CD8-positive, alpha-beta memory T cell (primary cell): ENCODE data around the gene ZFP3. TPM values are rescaled to one million over a fixed set of nuclear protein-coding genes. Genes with fewer than 3 reads are reported as not detected.
A peak's percentile ranks its signal among the peaks of the same experiment; 100 is the strongest.

Experiments used
- CTCF ChIA-PET: fragments of 350-600 bp; sonication (Branson Sonifier 250); formaldehyde crosslinking; loops from one replicate; lab custom pipeline; 2021; ENCODE audit warnings: antibody characterized with exemption; lab: Charles Lee
- POLR2A ChIA-PET: fragments of 350-600 bp; sonication (Branson Sonifier 250); formaldehyde crosslinking; loops from one replicate; lab custom pipeline; 2021; ENCODE audit warnings: antibody characterized with exemption; lab: Charles Lee
- DNase-seq, 5 donors: peaks; one replicate each; pipeline versions ENCODE4 v3.0.0 to v3.0.0-alpha.2; 2020 to 2022; ENCODE audit warnings: mixed read lengths in 1 of 5
- H3K27ac ChIP-seq: one replicate; pipeline ENCODE4 v1.7.0; 2013; ENCODE audit warnings: low read depth, mild to moderate bottlenecking, low read length, moderate library complexity
- H3K27me3 ChIP-seq: 2 replicates; pipeline ENCODE4 v1.7.0; 2013; ENCODE audit warnings: low read length, mild to moderate bottlenecking; ENCODE audit not compliant: insufficient read depth, poor library complexity, severe bottlenecking
- H3K36me3 ChIP-seq: 2 replicates; pipeline ENCODE4 v1.7.0; 2013; ENCODE audit warnings: mild to moderate bottlenecking, low read length, moderate library complexity; ENCODE audit not compliant: insufficient read depth
- H3K4me1 ChIP-seq: 2 replicates; pipeline ENCODE4 v1.7.0; 2013; ENCODE audit warnings: mild to moderate bottlenecking, low read length, moderate library complexity; ENCODE audit not compliant: insufficient read depth
- H3K4me3 ChIP-seq: 2 replicates; pipeline ENCODE4 v1.7.0; 2013; ENCODE audit warnings: mild to moderate bottlenecking, low read length
- H3K9me3 ChIP-seq: 2 replicates; pipeline ENCODE4 v1.7.0; 2013; ENCODE audit warnings: mild to moderate bottlenecking, low read length
- H3K27ac Mint-ChIP-seq, 8 donors: one replicate each; pipeline ENCODE4 v1.8.0; 2020 to 2021; ENCODE audit warnings: mixed read lengths in 8 of 8, mild to moderate bottlenecking in 6 of 8, inconsistent platforms in 3 of 8, moderate library complexity in 3 of 8
- H3K27me3 Mint-ChIP-seq, 2 donors: one replicate each; pipeline ENCODE4 v1.8.0; 2020 to 2021; ENCODE audit warnings: mixed read lengths in 2 of 2, mild to moderate bottlenecking in 1 of 2, moderate library complexity in 1 of 2
- H3K36me3 Mint-ChIP-seq, 3 donors: one replicate each; pipeline ENCODE4 v1.8.0; 2020 to 2021; ENCODE audit warnings: mixed read lengths in 3 of 3, inconsistent platforms in 1 of 3, mild to moderate bottlenecking in 1 of 3
- H3K4me1 Mint-ChIP-seq, 3 donors: one replicate each; pipeline ENCODE4 v1.8.0; 2020 to 2021; ENCODE audit warnings: mixed read lengths in 3 of 3, inconsistent platforms in 1 of 3, mild to moderate bottlenecking in 1 of 3
- H3K4me3 Mint-ChIP-seq, 7 donors: one replicate each; pipeline ENCODE4 v1.8.0; 2020 to 2021; ENCODE audit warnings: mixed read lengths in 7 of 7, mild to moderate bottlenecking in 6 of 7, moderate library complexity in 4 of 7, inconsistent platforms in 2 of 7
- H3K9me3 Mint-ChIP-seq, 5 donors: one replicate each; pipeline ENCODE4 v1.8.0; 2020 to 2022; ENCODE audit warnings: mixed read lengths in 5 of 5, mild to moderate bottlenecking in 3 of 5, moderate library complexity in 2 of 5, inconsistent platforms in 1 of 5
- polyA plus RNA-seq: library from polyadenylated mRNA; unstranded; fragments of 300-500 nt; fragmentation: Illumina TruSeq; gene quantifications from one replicate; pipeline ENCODE4 v1.2.3, GENCODE V29; 2021
- total RNA-seq, 2 experiments: library from RNA; stranded (reverse); gene quantifications; one replicate each; pipeline ENCODE4 v1.2.3, GENCODE V29; 2021

Gene ZFP3
- total and polyA plus RNA-seq, 3 experiments from 2014 or later, result 0.75 to 4.2 (median 3.7) TPM

DNA sequence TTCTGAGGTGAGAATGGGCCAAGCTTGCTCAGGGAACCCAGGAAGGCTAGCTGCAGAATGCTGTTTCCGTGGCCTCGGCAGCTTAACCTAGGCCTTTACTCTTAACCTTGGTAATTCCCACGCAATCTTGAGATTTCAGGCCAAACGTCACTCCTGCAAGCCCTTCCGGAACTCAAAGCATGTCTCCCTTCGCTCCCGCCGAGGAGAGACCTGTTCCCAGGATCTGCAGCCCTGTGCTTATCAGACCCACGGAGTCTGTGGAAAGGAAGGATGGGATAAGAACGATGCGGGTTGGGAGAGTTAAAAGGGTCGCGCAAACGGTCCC is 524 bp upstream of the ZFP3 start:
- peak overlapping the region; percentile 97 for H3K4me3 ChIP-seq
- Mint-ChIP-seq H3K36me3 (peaks cover 2 to 17% (median 7%) of the 10 kb centered on the region in 3 donors), H3K27me3 (peaks cover 0 to 1% of the 10 kb centered on the region in 2 donors), H3K27ac (peak overlapping the region in 7 of 8 donors; percentile 65 to 97 (median 90)), H3K4me3 (peak overlapping the region; percentile 88 to 97 (median 94)), H3K9me3 (peaks cover 0 to under 1% (median 0%) of the 10 kb centered on the region in 5 donors), H3K4me1 (peaks cover 24 to 38% (median 31%) of the 10 kb centered on the region in 3 donors)
- no peaks in the 10 kb centered on the region for H3K9me3 ChIP-seq
- CTCF ChIA-PET, result interaction anchor here (0.8 to 1.8 kb wide), 2 partner anchors 16 to 46 kb away, joined by 3 to 5 read pairs; no protein-coding TSS in a partner anchor
- no peak overlapping the region for H3K27ac ChIP-seq
- no peak for DNase-seq
- no peaks in the 10 kb centered on the region for H3K27me3 ChIP-seq
- H3K4me1 ChIP-seq, result peaks cover 9% of the 10 kb centered on the region
- POLR2A ChIA-PET, result interaction anchor here (1.0 kb wide), 1 partner anchor 138 kb away, joined by 3 read pairs; the partner anchor contains the start of genes RNF167 and SLC25A11
- H3K36me3 ChIP-seq, result no peaks in the 10 kb centered on the region

DNA sequence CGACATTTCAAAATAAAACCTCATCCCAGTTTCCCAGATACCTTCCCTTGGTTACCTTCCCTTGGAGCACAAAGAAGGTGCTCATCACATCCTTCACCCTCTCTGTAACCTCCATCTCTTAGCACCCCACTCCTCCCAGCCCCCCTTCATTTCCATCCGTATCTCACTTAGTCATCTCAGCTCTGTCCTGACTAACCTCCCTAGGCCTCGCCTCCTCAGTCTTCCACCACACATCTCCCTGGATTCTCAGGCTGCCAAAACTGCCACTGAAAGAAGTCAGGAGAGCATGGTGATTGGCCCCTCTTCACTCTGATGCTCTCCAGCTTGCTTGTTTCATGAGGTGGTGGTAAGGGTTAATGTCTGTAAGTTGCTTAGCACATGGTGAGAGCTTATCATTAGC is 2.3 kb downstream of the ZFP3 start:
- peaks cover 17 to 33% (median 23%) of the 10 kb centered on the region in 3 donors for H3K36me3 Mint-ChIP-seq
- no peaks in the 10 kb centered on the region for H3K27me3 Mint-ChIP-seq

DNA sequence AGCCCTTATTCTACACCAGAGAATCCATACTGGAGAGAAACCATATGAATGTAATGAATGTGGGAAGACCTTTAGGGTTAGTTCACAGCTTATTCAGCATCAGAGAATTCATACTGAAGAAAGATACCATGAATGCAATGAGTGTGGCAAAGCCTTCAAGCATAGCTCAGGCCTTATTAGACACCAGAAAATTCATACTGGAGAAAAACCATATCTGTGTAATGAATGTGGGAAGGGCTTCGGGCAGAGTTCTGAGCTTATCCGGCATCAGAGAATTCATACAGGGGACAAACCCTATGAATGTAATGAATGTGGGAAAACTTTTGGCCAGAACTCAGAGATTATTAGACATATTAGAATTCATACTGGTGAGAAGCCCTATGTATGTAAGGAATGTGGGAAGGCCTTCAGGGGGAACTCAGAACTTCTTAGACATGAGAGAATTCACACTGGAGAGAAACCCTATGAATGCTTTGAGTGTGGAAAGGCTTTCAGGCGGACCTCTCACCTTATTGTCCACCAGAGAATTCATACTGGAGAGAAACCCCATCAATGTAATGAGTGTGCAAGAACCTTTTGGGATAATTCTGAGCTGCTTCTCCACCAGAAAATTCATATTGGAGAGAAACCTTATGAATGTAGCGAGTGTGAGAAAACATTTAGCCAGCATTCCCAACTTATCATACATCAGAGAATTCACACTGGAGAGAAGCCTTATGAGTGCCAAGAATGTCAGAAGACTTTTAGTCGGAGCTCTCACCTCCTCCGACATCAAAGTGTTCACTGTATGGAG is 14.1 kb downstream of the ZFP3 start:
- POLR2A ChIA-PET, result no interaction called here
- CTCF ChIA-PET, result no interaction called here
- Mint-ChIP-seq H3K27me3 (peaks cover 5 to 9% of the 10 kb centered on the region in 2 donors), H3K4me1 (peaks cover 0 to 7% (median under 1%) of the 10 kb centered on the region in 3 donors), H3K27ac (no peak overlapping the region), H3K9me3 (peaks cover 53 to 97% (median 90%) of the 10 kb centered on the region in 5 donors), H3K4me3 (no peak overlapping the region), H3K36me3 (peaks cover 40 to 75% (median 64%) of the 10 kb centered on the region in 3 donors)
- Histone ChIP-seq H3K27ac (no peak overlapping the region), H3K9me3 (peaks cover 81% of the 10 kb centered on the region), H3K4me1 (no peaks in the 10 kb centered on the region), H3K4me3 (no peak overlapping the region), H3K27me3 (peaks cover 8% of the 10 kb centered on the region), H3K36me3 (peaks cover 36% of the 10 kb centered on the region)
- DNase-seq, result no peak

More for the DNA sequence above, 2.3 kb downstream of the ZFP3 start:
- CTCF ChIA-PET, result no interaction called here
- H3K27ac Mint-ChIP-seq, result peak overlapping the region in 3 of 8 donors; percentile 49 to 78 (median 52)
- Histone ChIP-seq H3K4me3 (no peak overlapping the region), H3K4me1 (peaks cover 9% of the 10 kb centered on the region), H3K9me3 (peaks cover 1% of the 10 kb centered on the region), H3K27ac (no peak overlapping the region), H3K27me3 (no peaks in the 10 kb centered on the region), H3K36me3 (no peaks in the 10 kb centered on the region)
- DNase-seq, result no peak
- H3K4me1 Mint-ChIP-seq, result peaks cover 29 to 46% (median 38%) of the 10 kb centered on the region in 3 donors
- H3K4me3 Mint-ChIP-seq, result peak overlapping the region in 4 of 7 donors; percentile 19 to 71 (median 50)
- peaks cover 5 to 15% (median 12%) of the 10 kb centered on the region in 5 donors for H3K9me3 Mint-ChIP-seq
- POLR2A ChIA-PET, result interaction anchor here (0.7 kb wide), 1 partner anchor 14 kb away, joined by 6 read pairs; no protein-coding TSS in a partner anchor

DNA sequence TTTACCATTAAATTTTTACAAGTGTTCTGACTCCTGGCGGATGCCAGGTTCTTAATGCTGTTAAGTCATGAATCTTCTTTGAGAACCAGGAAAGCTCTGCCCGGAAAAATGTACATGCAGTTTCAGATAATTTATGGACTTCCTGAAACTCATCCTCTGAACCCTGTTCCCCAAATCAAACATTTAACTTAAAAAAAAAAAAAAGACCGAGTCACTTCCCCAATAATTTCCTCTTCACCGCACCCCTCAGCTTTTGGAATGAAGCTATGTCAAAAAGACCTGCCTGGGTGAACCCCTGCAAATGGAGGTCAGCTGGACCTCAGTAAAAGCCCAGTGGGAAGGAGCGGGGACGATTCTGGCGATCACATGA is 18.4 kb downstream of the ZFP3 start:
- H3K36me3 ChIP-seq, result peaks cover 15% of the 10 kb centered on the region
- H3K4me1 ChIP-seq, result no peaks in the 10 kb centered on the region
- peaks cover 31 to 68% (median 55%) of the 10 kb centered on the region in 5 donors for H3K9me3 Mint-ChIP-seq
- DNase-seq, result no peak
- H3K4me3 Mint-ChIP-seq, result peak overlapping the region in 6 of 7 donors; percentile 47 to 76 (median 74)
- CTCF ChIA-PET, result no interaction called here
- peak overlapping the region; percentile 60 for H3K4me3 ChIP-seq
- peaks cover 8% of the 10 kb centered on the region for H3K27me3 ChIP-seq
- H3K9me3 ChIP-seq, result peaks cover 44% of the 10 kb centered on the region
- POLR2A ChIA-PET, result interaction anchor here (1.2 kb wide), 1 partner anchor 9 kb away, joined by 5 read pairs; no protein-coding TSS in a partner anchor
- no peak overlapping the region for H3K27ac ChIP-seq
- H3K36me3 Mint-ChIP-seq, result peaks cover 9 to 37% (median 23%) of the 10 kb centered on the region in 3 donors
- no peak overlapping the region for H3K27ac Mint-ChIP-seq
- H3K27me3 Mint-ChIP-seq, result peaks cover 5 to 11% of the 10 kb centered on the region in 2 donors
- H3K4me1 Mint-ChIP-seq, result peaks cover 0 to 7% (median 0%) of the 10 kb centered on the region in 3 donors

DNA sequence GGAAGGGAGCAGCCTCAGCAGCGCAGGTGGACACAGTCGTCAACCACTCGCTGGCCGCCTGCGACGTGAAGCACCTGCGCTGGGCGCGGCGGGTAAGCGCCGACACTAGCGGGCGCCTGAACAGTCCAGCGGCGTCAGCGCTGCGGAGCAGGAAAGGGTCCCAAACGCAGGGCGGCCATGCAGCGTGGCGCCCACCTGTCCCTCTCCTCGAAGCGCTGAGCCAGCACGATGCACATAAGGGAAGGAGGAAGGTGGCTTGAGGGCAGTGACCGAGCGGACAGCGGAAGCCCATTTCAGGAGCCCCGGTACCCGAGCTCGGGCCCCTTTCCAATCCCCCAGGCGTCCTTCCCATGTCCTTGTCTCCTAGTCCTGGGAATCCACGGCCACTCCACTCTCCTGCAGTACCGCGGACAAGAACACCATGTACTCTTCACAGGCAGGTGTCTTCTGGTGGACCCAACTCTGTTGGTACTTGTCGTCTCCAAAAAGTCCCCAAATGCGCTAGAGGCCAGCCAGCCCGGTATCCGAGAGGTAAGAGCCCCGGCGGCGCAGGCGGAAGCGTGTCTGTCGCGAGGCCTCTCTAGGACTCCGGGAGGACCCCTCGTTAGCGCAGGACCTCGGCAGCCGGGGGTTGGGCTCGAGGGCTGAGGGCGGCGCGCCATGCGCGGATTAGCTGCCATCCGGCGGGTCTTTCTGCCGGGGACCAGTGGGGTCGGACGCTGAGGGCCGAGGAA is 19.0 kb downstream of the ZFP3 start:
- Mint-ChIP-seq H3K27ac (peak overlapping the region in 3 of 8 donors; percentile 63 to 80 (median 72)), H3K9me3 (peaks cover 31 to 63% (median 49%) of the 10 kb centered on the region in 5 donors), H3K4me1 (peaks cover 0 to 7% (median 0%) of the 10 kb centered on the region in 3 donors), H3K4me3 (peak overlapping the region; percentile 63 to 82 (median 75)), H3K27me3 (peaks cover 5 to 11% of the 10 kb centered on the region in 2 donors), H3K36me3 (peaks cover 6 to 33% (median 18%) of the 10 kb centered on the region in 3 donors)
- H3K36me3 ChIP-seq, result peaks cover 9% of the 10 kb centered on the region
- H3K9me3 ChIP-seq, result peaks cover 39% of the 10 kb centered on the region
- CTCF ChIA-PET, result no interaction called here
- H3K27me3 ChIP-seq, result peaks cover 8% of the 10 kb centered on the region
- H3K4me3 ChIP-seq, result peak overlapping the region; percentile 60
- POLR2A ChIA-PET, result interaction anchor here (1.2 kb wide), 1 partner anchor 10 kb away, joined by 5 read pairs; no protein-coding TSS in a partner anchor
- H3K27ac ChIP-seq, result no peak overlapping the region
- DNase-seq, result peak in 3 of 5 donors; percentile 27 to 58 (median 48)
- H3K4me1 ChIP-seq, result no peaks in the 10 kb centered on the region

DNA sequence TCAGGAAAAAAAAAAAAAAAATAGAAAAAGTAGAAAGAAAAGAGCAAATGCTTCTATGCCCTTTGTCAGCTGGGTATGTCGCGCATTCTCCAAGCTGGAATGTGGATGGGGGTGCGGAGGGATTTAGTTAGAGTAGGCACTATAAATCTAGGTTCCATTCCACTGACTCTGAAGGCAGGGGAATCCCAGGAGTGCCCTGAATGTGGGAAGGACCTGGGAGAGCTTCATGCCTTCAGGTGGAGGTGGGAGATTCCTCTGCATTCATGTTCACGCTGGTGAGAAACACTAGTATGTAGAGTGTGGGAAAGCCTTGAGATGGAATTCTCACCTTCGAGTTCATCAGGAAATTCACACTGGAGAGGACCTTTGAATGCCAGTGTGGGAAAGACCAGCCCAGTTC is 21.0 kb downstream of the ZFP3 start:
- no peak overlapping the region for H3K4me3 ChIP-seq
- no peak for DNase-seq
- H3K9me3 ChIP-seq, result peaks cover 19% of the 10 kb centered on the region
- H3K4me1 ChIP-seq, result no peaks in the 10 kb centered on the region
- Mint-ChIP-seq H3K9me3 (peaks cover 18 to 43% (median 30%) of the 10 kb centered on the region in 5 donors), H3K4me1 (peaks cover 0 to 7% (median 0%) of the 10 kb centered on the region in 3 donors), H3K36me3 (peaks cover 2 to 17% (median 6%) of the 10 kb centered on the region in 3 donors), H3K4me3 (peak overlapping the region in 1 of 7 donors; percentile 13), H3K27me3 (peaks cover 5 to 11% of the 10 kb centered on the region in 2 donors), H3K27ac (no peak overlapping the region)
- H3K27ac ChIP-seq, result no peak overlapping the region
- ChIA-PET POLR2A (no interaction called here), CTCF (no interaction called here)
- H3K36me3 ChIP-seq, result no peaks in the 10 kb centered on the region
- peaks cover 8% of the 10 kb centered on the region for H3K27me3 ChIP-seq

DNA sequence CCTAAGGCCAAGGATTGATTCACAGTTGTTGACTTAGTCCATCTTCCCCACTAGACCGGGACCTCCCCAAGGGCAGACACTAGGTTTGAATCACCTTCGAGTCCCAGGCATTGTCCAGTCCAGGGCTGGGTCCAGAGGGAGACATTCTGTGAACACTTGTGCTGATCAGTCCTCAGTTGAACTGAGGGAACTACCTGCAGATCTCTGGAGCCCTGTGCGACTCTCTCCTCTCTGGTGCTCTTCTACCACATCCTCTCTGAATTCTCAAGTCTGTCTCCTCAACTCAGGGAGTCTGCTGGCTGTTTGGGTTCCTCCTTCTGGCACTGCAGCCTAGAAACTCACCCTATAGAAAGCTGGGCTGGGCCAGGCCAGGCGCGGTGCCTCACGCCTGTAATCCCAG is 22.6 kb downstream of the ZFP3 start:
- H3K4me3 ChIP-seq, result no peak overlapping the region
- no peak overlapping the region for H3K27ac ChIP-seq
- CTCF ChIA-PET, result no interaction called here
- DNase-seq, result no peak
- Mint-ChIP-seq H3K27me3 (peaks cover 5 to 10% of the 10 kb centered on the region in 2 donors), H3K36me3 (peaks cover 2 to 13% (median 9%) of the 10 kb centered on the region in 3 donors), H3K27ac (no peak overlapping the region), H3K9me3 (peaks cover 10 to 27% (median 16%) of the 10 kb centered on the region in 5 donors), H3K4me3 (peak overlapping the region in 1 of 7 donors; percentile 40), H3K4me1 (peaks cover 0 to 7% (median 0%) of the 10 kb centered on the region in 3 donors)
- H3K4me1 ChIP-seq, result no peaks in the 10 kb centered on the region
- H3K9me3 ChIP-seq, result peaks cover 8% of the 10 kb centered on the region
- H3K27me3 ChIP-seq, result peaks cover 8% of the 10 kb centered on the region
- H3K36me3 ChIP-seq, result peaks cover 2% of the 10 kb centered on the region
- POLR2A ChIA-PET, result no interaction called here
